ENCODE data around the gene DMWD.
"Not testable (repeated sequence)": the region's sequence is repeated elsewhere in the genome, so short reads cannot be mapped to it uniquely, and the experiment has no call there.

The DMWD gene

DNA sequence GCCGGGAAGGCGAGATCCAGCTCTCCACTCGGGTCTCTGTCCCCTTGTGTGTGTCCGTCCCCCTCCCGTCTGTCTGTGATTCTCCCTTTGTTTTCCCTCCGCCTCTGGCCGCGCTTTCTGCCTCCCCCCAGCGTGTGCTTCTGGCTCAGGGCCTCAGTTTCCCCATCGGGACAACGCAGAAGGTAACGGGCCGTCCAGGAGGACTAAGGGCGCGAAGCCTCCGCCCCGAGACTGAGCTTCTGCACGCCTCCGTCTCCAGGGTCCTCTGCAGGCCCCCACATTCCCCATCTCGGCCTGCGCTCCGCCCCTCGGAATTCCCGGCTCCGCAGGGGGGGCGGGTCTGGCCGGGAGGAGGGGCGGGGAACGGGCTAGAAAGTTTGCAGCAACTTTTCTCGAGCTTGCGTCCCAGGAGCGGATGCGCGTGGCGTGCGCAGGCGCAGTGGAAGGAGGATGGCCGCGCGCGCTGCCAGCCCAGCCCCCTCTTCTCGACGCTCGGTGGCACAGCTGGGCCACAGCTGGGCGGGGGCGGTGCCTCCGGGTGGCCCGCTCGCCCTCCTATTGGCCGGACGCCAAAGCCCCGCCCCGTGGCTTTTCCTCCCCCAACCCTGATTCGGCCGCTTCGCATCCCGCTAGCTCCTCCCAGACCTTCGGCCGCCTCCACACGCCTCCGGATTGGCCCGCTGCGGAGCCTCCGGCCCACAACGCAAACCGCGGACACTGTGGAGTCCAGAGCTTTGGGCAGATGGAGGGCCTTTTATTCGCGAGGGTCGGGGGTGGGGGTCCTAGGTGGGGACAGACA, 23.5 kb downstream of the DMWD start, which contains the start of gene SIX5:
Gene SIX5 (minus strand): TSS at position 269 of the 799 bp plus-strand sequence. CDS start 408 bp downstream, outside the sequence.
- peak; percentile 99 for DNase-seq

DNA sequence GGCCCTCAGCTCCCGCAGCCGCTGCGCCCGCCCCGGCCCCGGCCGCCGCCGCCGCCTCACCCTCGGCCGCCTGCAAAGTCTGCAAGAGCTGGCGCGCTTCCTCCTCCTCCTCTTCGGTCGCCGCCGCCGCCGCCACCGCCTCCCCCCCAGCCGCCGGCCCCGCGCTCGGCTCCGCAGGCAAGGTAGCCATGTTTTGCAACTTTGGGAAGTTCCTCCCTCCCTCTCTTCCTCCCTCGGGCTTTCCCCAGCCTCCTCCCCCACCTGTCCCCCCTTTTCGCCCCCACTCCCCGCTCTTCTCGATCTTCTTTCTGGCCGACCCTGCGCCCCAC, 24.0 kb downstream of the DMWD start:
- DNase-seq = peak; percentile 47

GRCh38 chr19:45767881-45768654, 24.6 kb downstream of the DMWD start:
- peak; percentile 62 for DNase-seq

GRCh38 chr19:45767410-45767880, 25.2 kb downstream of the DMWD start:
- DNase-seq = peak; percentile 82

GRCh38 chr19:45766869-45767346, 25.7 kb downstream of the DMWD start:
- no peak for DNase-seq

- DNase-seq = no peak
These were observed 26.3 kb downstream of the DMWD start for GRCh38 chr19:45766296-45766868.

DNA sequence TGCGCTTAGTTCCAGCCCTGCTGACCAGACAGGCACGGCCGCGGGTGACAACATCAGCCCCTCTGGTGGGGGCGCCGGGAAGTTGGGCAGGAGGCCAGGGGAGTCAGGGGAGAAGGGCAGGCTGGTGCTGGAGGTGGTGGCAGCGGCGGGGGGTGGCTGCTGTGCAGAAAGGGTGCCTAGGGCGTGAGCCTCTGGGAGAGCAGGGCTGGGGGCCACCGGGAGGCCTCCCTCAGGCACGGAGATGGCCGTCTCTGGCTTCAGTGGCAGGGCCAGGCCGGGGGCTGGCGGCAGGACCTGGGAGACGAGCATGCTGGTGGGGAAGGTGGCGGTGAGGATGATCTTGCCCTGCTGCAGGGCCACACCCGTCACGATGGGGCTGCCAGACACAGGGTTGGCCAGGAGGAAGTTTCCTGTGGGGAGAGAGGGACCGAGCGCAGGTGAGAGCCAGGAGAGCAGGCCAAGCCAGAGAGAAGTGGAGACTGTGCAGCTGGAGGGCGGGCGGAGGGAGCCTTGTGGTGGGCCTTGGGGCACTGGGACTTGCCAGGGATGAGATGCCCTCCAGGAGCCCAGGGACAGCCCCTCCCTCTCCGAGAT, 26.8 kb downstream of the DMWD start:
- DNase-seq = no peak

DNA sequence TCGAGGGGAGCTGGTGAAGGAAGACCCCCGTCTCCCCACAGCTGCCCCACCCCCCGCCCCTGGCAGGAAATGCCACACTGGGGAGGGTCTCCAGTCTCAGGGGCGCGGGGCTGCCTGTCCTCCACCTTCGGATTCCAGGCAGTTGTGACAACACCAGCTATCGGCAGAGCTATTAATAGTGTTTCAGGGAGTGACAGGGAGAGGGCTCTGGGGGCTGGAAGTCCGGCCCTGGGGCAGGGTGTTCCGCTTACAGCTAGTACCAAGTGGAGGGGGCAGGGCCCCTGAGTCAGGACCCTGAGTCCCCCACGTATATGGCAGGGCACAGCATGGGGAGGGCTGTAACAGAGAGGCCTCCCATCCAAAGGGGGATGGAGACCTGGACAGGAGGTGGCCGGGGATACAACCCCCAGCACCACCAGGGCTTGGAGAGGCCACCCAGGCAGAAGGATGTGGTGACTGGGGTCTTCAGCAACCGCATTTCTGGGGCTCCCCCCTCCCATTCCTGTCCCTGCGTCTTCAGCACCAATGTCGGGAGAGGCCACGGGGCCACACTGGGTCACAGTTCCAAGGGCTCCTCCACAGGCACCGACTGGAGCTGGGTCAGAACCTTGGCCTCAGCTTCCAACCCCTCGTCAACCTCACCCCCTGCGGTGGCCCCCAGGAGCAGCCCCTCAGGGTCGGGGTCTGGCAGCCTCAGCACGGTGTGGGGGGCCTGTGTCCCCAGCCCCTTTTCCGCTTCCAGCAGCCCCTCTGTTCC, 27.5 kb downstream of the DMWD start:
- DNase-seq = no peak

DNA sequence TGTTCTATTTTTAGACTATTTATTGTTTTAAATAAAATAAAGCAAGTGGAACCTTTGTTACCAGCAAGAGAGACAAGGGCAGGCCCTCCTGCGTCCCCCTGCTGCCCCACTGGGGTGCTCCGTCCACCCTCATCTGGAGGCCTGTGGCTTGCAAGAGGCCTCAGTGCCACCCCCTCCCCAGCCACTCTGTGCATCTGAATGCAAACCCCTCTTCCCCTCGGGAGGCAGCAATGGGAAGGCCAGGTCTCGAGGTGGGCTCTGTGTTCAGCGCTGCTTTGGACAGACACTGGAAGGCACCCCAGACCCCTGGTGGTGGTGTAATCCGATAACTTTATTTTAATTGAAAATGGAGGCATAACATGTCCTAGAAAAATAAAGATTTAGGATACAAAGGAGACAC, 28.2 kb downstream of the DMWD start:
- no peak for DNase-seq

- DNase-seq = no peak
These were observed 28.9 kb downstream of the DMWD start for GRCh38 chr19:45763691-45764294.

- no peak for DNase-seq
These were observed 29.6 kb downstream of the DMWD start for GRCh38 chr19:45762870-45763631.

DNA sequence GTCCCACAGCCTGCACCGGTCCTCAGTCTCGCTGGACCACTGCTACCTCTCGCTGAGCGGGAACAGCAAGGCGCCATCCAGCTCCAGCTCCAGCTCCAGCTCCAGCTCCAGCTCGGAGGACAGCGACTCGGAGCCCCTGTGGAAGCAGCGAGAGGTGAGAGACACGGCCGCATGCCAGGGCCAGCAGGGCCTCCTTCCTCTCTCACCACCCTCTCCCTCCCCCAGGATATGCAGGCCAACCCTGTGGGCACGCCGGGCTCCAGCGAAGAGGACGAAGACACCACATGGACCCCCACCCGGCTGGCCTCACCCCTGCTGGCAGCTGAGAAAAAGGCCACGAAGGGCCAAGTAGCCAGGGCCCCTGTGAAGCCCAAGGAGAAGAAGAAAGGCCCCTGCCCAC, 30.9 kb downstream of the DMWD start:
- DNase-seq = no peak

DNA sequence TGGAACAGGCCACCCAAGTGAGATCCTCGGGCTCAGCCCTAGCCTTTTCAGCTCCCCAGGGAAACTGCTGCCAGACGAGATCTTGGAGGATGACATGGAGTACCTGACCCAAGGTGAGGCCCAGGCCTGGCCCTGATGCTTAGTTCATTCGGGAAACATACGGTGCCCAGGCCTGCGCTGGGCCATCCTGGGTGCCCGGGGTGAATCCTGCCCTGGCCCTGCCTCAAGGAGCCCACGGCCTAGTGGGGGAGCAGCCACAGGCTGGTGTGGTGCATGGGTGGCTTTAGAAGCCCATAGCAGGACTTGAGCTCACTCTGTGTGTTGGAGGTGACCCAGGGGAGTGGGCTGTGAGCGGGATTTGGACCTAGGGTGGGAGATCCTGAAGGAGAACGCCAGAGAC, 33.7 kb downstream of the DMWD start:
- no peak for DNase-seq

DNA sequence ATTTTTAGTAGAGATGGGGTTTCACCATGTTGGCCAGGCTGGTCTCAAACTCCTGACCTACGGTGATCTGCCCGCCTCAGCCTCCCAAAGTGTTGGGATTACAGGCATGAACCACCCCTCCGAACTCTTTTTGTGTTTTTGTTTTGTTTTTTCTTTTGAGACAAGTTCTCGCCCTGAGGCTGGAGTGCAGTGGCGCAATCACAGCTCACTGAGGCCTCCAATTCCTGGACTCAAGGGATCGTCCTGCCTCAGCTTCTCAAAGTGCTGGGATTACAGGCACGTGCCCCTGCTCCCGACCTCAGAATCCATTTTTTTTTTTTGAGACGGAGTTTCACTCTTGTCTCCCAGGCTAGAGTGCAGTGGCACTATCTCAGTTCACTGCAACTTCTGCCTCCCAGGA, 35.0 kb downstream of the DMWD start:
- no peak for DNase-seq

- no peak for DNase-seq
These were observed 38.3 kb downstream of the DMWD start for GRCh38 chr19:45754323-45754722.

DNA sequence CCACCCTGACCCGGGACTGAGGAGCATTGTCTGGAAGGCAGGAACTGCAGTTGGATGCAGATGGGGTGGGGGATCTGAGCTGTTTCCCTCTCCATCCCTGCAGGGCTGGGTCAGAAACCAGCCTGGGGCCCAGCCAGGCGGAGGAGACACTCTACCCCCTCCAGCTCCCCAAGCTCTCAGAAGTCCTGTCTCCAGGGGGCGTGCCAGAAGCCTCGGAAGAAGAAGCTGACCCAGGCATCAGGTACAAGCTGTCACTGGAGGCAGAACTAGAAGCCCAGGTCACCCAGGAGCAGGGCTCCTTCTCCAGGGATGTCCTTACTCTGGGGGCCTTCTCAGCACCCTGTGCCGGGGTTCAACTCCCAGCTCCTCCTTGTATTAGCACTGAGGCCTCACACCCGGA, 39.1 kb downstream of the DMWD start:
- no peak for DNase-seq

GRCh38 chr19:45752639-45753038, 40.0 kb downstream of the DMWD start:
- DNase-seq = no peak

DNA sequence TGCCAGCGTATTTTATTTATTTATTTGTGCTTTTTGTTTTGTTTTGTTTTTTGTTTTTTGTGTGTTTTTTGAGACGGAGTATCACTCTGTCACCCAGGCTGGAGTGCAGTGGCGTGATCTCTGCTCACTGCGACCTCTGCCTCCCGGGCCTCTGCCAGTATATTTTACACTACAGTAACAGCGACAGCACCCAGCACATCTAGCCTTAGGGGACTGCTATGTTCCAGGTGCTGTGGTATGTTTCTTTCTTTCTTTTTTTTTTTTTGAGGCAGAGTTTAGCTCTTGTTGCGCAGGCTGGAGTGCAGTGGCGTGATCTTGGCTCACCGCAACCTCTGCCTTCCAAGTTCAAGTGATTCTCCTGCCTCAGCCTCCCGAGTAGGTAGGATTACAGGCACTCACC, 41.2 kb downstream of the DMWD start:
- not testable (repeated sequence) for DNase-seq

GRCh38 chr19:45747513-45747912, 45.1 kb downstream of the DMWD start:
- DNase-seq = no peak

DNA sequence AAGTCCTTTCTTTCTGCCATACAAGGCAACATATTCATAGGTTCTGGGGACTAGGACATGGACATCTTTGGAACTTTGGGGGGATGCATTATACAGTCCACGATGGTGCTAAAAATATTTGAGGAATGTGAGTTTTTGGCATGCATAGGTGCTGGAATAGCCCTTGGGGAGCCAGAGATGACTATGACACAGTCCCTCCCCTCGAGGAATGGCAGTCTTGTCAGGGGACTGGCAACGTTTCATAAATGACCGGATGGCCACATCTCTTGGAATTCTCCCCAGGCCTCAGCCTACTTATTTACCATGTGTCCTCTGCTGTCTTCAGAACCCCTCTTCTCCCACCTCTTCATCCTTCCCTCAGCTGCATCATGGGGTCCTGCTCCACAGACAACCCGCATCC, 45.8 kb downstream of the DMWD start:
- DNase-seq = no peak

DNA sequence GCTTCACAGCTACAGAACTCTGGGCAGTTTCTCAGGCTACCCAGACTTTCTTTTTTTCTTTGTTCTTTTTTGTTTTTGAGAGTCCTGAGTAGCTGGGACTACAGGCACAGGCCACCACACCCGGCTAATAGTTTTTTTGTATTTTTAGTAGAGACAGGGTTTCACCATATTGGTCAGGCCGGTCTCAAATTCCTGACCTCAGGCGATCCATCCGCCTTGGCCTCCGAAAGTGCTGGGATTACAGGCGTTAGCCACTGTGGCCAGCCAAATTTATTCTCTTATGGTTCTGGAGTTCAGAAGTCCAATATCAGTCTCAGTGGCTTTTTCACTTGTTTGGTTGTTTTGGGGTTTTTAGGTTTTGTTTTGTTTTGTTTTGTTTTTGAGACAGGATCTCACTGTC, 47.0 kb downstream of the DMWD start:
- DNase-seq = no peak
